GM12878 (cell line): ENCODE results near the gene PRKCZ. TPM values are rescaled to one million over a fixed set of nuclear protein-coding genes. Genes with fewer than 3 reads are reported as not detected.

Source experiments
- ATAC-seq: fragments of 200-7000 bp; cut with Tn5 transposase; 3 replicates; pipeline ENCODE4 v1.9.1; 2020; ENCODE audit warnings: mild to moderate bottlenecking, moderate library complexity
- BruUV-seq: library from RNA; stranded (reverse); fragments of 400-500 nt; replicated peaks from 2 replicates; lab custom pipeline; 2021; lab: Mats Ljungman, UMichigan
- CTCF ChIA-PET: fragments of 300-600 bp; sonication (Branson Sonifier 250); formaldehyde crosslinking; extraction: SDS; loops from one replicate; lab custom pipeline; 2021; ENCODE audit warnings: inconsistent platforms; lab: Yijun Ruan, JAX
- POLR2A ChIA-PET: fragments of 350-600 bp; formaldehyde crosslinking; extraction: SDS; loops from one replicate; lab custom pipeline; 2021; ENCODE audit warnings: inconsistent platforms; lab: Charles Lee
- RAD21 ChIA-PET: fragments of 300-600 bp; sonication (Branson Sonifier 250); formaldehyde crosslinking; loops from one replicate; lab custom pipeline; 2023; ENCODE audit warnings: antibody characterized with exemption; ENCODE audit not compliant: unreplicated experiment; lab: Charles Lee
- SMC1A ChIA-PET: fragments of 300-600 bp; sonication (Branson Sonifier 250); formaldehyde crosslinking; loops from one replicate; lab custom pipeline; 2023; ENCODE audit not compliant: unreplicated experiment, uncharacterized antibody; lab: Charles Lee
- DNase-seq: peaks from one replicate; pipeline ENCODE4 v3.0.0-alpha.2; 2011; ENCODE audit warnings: low read depth, low spot score
- FAIRE-seq: peaks from 3 replicates; lab custom pipeline; 2011; peaks lifted over from hg19 to GRCh38; lab: Jason Lieb, UNC
- H2AFZ ChIP-seq: 2 replicates; pipeline ENCODE4 v1.6.0; 2011; ENCODE audit warnings: low read depth, low read length, control low read depth; ENCODE audit not compliant: control insufficient read depth
- H3K27ac ChIP-seq: 2 replicates; pipeline ENCODE4 v1.5.1; 2011; ENCODE audit warnings: control low read depth; ENCODE audit not compliant: control insufficient read depth, insufficient read depth
- H3K27me3 ChIP-seq, 2 experiments: replicated peaks in 1 of 2; 2 replicates each; pipeline versions ENCODE4 v1.6.0 to v1.6.1; 2011; ENCODE audit warnings: low read length in 1 of 2; ENCODE audit not compliant: control insufficient read depth in 2 of 2, insufficient read depth in 2 of 2
- H3K36me3 ChIP-seq, 2 experiments: 2 replicates each; pipeline ENCODE4 v1.5.1; 2011; ENCODE audit warnings: low read length in 1 of 2; ENCODE audit not compliant: control insufficient read depth in 2 of 2, insufficient read depth in 2 of 2
- H3K4me1 ChIP-seq: 2 replicates; pipeline ENCODE4 v1.6.1; 2011; ENCODE audit warnings: mild to moderate bottlenecking, low read length, moderate library complexity, mixed read lengths; ENCODE audit not compliant: control insufficient read depth, insufficient read depth
- H3K4me2 ChIP-seq: 2 replicates; pipeline ENCODE4 v1.6.0; 2011; ENCODE audit warnings: control low read depth; ENCODE audit not compliant: control insufficient read depth, insufficient read depth
- H3K4me3 ChIP-seq: fragments of 200-600 bp; sonication (generic); 2 replicates; pipeline ENCODE4 v1.5.1; 2016
- H3K79me2 ChIP-seq: 2 replicates; pipeline ENCODE4 v1.6.0; 2011; ENCODE audit warnings: low read length; ENCODE audit not compliant: control insufficient read depth, insufficient read depth
- H3K9ac ChIP-seq: 2 replicates; pipeline ENCODE4 v1.8.0; 2011; ENCODE audit warnings: low read length, control low read depth, mixed read lengths; ENCODE audit not compliant: control insufficient read depth, insufficient read depth
- H3K9me3 ChIP-seq: replicated peaks from 3 replicates; pipeline ENCODE4 v1.5.1; 2011; ENCODE audit warnings: mild to moderate bottlenecking, low read length; ENCODE audit not compliant: control insufficient read depth, insufficient read depth
- H4K20me1 ChIP-seq: 2 replicates; pipeline ENCODE4 v1.6.0; 2011; ENCODE audit not compliant: control insufficient read depth, insufficient read depth
- BHLHE40 ChIP-seq, 2 experiments: fragments of 450-650 bp in 1 of 2; IDR thresholded peaks; 2 replicates each; pipeline ENCODE4 v1.6.1; 2011 to 2017; ENCODE audit warnings: low read depth in 2 of 2, borderline replicate concordance in 1 of 2, improper control_type of control experiment in 1 of 2, low read length in 1 of 2, mild to moderate bottlenecking in 1 of 2
- CHD2 ChIP-seq: IDR thresholded peaks from 2 replicates; pipeline ENCODE4 v1.6.1; 2011; ENCODE audit warnings: low read depth, low read length, improper control_type of control experiment, borderline replicate concordance
- EED ChIP-seq: sonication (generic); IDR thresholded peaks from 2 replicates; pipeline ENCODE4 v1.6.1; 2016; ENCODE audit warnings: antibody characterized with exemption, low read depth
- EP300 ChIP-seq, 2 experiments: fragments of 150-350 bp in 1 of 2; IDR thresholded peaks; 2 replicates each; pipeline ENCODE4 v1.6.1; 2011 to 2012; ENCODE audit warnings: low read depth in 2 of 2, low read length in 2 of 2, borderline replicate concordance in 1 of 2, improper control_type of control experiment in 1 of 2, inconsistent platforms in 1 of 2; ENCODE audit not compliant: control insufficient read depth in 1 of 2
- ESRRA ChIP-seq: IDR thresholded peaks from 2 replicates; pipeline ENCODE4 v1.6.1; 2012; ENCODE audit warnings: mild to moderate bottlenecking, low read length, improper control_type of control experiment
- FOXK2 ChIP-seq: fragments of 450-650 bp; IDR thresholded peaks from 2 replicates; pipeline ENCODE4 v1.6.1; 2017; ENCODE audit warnings: mild to moderate bottlenecking, moderate library complexity
- MYC ChIP-seq: IDR thresholded peaks from 2 replicates; pipeline ENCODE4 v1.6.1; 2011; ENCODE audit warnings: mild to moderate bottlenecking, low read length, moderate library complexity, inconsistent platforms; ENCODE audit not compliant: insufficient read depth, insufficient replicate concordance, insufficient read length, severe bottlenecking
- POLR2AphosphoS5 ChIP-seq: IDR thresholded peaks from 2 replicates; pipeline ENCODE4 v1.6.1; 2011; ENCODE audit warnings: mild to moderate bottlenecking, low read length, inconsistent platforms
- RELA ChIP-seq: fragments of 450-650 bp; IDR thresholded peaks from 2 replicates; pipeline ENCODE4 v1.8.0; 2014; ENCODE audit warnings: borderline replicate concordance; ENCODE audit not compliant: partially characterized antibody
- SRF ChIP-seq, 2 experiments: IDR thresholded peaks; 2 replicates each; pipeline ENCODE4 v1.6.1; 2011; ENCODE audit warnings: low read depth in 2 of 2, low read length in 2 of 2, mild to moderate bottlenecking in 1 of 2, moderate library complexity in 1 of 2
- TCF3 ChIP-seq: IDR thresholded peaks from 2 replicates; pipeline ENCODE4 v1.6.1; 2012; ENCODE audit warnings: low read depth, mild to moderate bottlenecking, low read length, borderline replicate concordance; ENCODE audit not compliant: insufficient read depth
- YY1 ChIP-seq: IDR thresholded peaks from 2 replicates; pipeline ENCODE4 v1.6.1; 2011; ENCODE audit warnings: low read depth, mild to moderate bottlenecking, low read length
- ZNF274 ChIP-seq: IDR thresholded peaks from one replicate; pipeline ENCODE4 v1.8.0; 2011; ENCODE audit not compliant: insufficient read length, insufficient read depth
- WGBS: methylation state at CpG from one replicate; pipeline ENCODE4 v1.1.6; 2016; ENCODE audit warnings: low lambda C conversion rate; ENCODE audit not compliant: insufficient replicate concordance, insufficient coverage; ENCODE audit errors: missing lambda C conversion rate; 5-methylcytosine and 5-hydroxymethylcytosine counted together
- in situ Hi-C: fragments of 300-500 bp; cut with MboI; formaldehyde crosslinking; loops from 9 replicates; pipeline ENCODE4 v1.14.3; 2018; ENCODE audit warnings: mixed read lengths
- intact Hi-C: fragments of 100-400 bp; cut with micrococcal nuclease; formaldehyde crosslinking; loops from one replicate; pipeline ENCODE4 v1.14.2; 2022; ENCODE audit not compliant: unreplicated experiment
- polyA plus RNA-seq, 11 experiments: library from polyadenylated mRNA; depleted of rRNA in 4 of 11; unstranded in 6 of 11; stranded (reverse) in 5 of 11; fragments of >200 nt; fragmentation: Nextera tagmentation in 4 of 11; fragmentation: Illumina TruSeq in 1 of 11; extraction: Ambion mirVana in 4 of 11; extraction: Trizol in 1 of 11; gene quantifications; 1 replicate in 1 of 11; 2 replicates in 10 of 11; pipeline versions ENCODE4 v1.2.1 to v1.2.3, GENCODE V29; 2011 to 2016; ENCODE audit warnings: inconsistent platforms in 2 of 11, missing spikeins in 2 of 11, low read depth in 1 of 11
- total RNA-seq, 4 experiments: library from RNA; depleted of rRNA in 3 of 4; stranded (reverse); fragments of >200 nt in 3 of 4; fragmentation: Illumina TruSeq in 1 of 4; extraction: Trizol in 1 of 4; gene quantifications; 2 replicates each; pipeline versions ENCODE4 v1.2.1 to v1.2.3, GENCODE V29; 2013 to 2021
- TF ChIP-seq, protein P1 (sequence below): IDR thresholded peaks from 2 replicates; pipeline ENCODE4 v1.6.1; 2011; ENCODE audit warnings: borderline replicate concordance, low read depth, mild to moderate bottlenecking, moderate library complexity, mixed read lengths, low read length; ENCODE audit not compliant: insufficient read depth; ENCODE audit errors: extremely low read length
- TF ChIP-seq, protein P2 (sequence below): fragments of 450-650 bp; IDR thresholded peaks from 2 replicates; pipeline ENCODE4 v1.6.1; 2016; ENCODE audit warnings: mild to moderate bottlenecking, moderate library complexity, borderline replicate concordance

PRKCZ gene
- total and polyA plus RNA-seq, 10 of the 15 experiments (the other 5 are each of a cell fraction or from before 2014, with no cell fraction given) = 0.05 to 1.9 (median 0.64) TPM; not detected in 1

DNA sequence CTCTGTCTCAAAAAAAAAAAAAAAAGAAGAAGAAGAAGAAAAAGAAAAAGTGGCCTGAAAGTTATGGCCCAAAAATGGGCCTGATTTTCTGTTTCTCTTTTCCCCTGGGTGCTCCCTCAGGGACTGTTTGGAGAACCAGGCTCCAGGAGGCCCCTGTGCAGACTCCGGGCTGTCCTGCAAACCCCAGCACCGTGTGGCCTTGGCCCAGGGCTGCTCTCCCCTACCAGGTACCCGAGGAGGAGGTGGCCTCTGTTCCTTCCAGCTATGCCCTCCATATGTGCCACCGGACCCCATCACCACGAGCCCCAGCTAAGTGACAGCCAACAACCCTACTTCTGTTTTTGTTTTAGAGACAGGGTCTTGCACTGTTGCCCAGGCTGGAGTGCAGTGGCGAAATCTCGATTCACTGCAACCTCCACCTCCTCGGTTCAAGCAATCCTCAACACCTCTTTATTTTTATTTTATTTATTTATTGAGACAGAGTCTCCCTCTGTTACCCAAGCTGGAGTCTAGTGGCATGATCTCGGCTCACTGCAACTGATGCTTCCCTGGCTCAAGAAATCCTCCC, 151.9 kb downstream of the PRKCZ start:
- no peak overlapping the region for H3K4me2 ChIP-seq

More for the DNA sequence above, 151.9 kb downstream of the PRKCZ start:
- DNase-seq (no peak), FAIRE-seq (no peak), ATAC-seq (no peak)
- H3K36me3 ChIP-seq = no peaks in the 10 kb centered on the region
- ChIA-PET SMC1A (interaction anchor here (0.9 kb wide), 1 partner anchor 180 kb away, joined by 3 read pairs; no protein-coding TSS in a partner anchor), CTCF (interaction anchor here (1.8 kb wide), 1 partner anchor 180 kb away, joined by 5 read pairs; no protein-coding TSS in a partner anchor), RAD21 (no interaction called here), POLR2A (interaction anchor here (0.8 kb wide), 1 partner anchor 8 kb away, joined by 4 read pairs; no protein-coding TSS in a partner anchor)
- intact Hi-C loops (no loop called here), in situ Hi-C loops (loop anchor here (10.0 kb wide), 1 partner anchor 323 kb away; the partner anchor contains the start of gene PANK4)
- H3K27me3 ChIP-seq = no peaks in the 10 kb centered on the region
- no peaks in the 10 kb centered on the region for H3K79me2 ChIP-seq
- H4K20me1 ChIP-seq = no peaks in the 10 kb centered on the region
- 30% methylated on average over 9 of the region's 9 CpGs for WGBS
- no peak overlapping the region for H3K27ac ChIP-seq
- TF ChIP-seq, protein P1, sequence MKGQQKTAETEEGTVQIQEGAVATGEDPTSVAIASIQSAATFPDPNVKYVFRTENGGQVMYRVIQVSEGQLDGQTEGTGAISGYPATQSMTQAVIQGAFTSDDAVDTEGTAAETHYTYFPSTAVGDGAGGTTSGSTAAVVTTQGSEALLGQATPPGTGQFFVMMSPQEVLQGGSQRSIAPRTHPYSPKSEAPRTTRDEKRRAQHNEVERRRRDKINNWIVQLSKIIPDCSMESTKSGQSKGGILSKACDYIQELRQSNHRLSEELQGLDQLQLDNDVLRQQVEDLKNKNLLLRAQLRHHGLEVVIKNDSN = no peak
- TF ChIP-seq, protein P2, sequence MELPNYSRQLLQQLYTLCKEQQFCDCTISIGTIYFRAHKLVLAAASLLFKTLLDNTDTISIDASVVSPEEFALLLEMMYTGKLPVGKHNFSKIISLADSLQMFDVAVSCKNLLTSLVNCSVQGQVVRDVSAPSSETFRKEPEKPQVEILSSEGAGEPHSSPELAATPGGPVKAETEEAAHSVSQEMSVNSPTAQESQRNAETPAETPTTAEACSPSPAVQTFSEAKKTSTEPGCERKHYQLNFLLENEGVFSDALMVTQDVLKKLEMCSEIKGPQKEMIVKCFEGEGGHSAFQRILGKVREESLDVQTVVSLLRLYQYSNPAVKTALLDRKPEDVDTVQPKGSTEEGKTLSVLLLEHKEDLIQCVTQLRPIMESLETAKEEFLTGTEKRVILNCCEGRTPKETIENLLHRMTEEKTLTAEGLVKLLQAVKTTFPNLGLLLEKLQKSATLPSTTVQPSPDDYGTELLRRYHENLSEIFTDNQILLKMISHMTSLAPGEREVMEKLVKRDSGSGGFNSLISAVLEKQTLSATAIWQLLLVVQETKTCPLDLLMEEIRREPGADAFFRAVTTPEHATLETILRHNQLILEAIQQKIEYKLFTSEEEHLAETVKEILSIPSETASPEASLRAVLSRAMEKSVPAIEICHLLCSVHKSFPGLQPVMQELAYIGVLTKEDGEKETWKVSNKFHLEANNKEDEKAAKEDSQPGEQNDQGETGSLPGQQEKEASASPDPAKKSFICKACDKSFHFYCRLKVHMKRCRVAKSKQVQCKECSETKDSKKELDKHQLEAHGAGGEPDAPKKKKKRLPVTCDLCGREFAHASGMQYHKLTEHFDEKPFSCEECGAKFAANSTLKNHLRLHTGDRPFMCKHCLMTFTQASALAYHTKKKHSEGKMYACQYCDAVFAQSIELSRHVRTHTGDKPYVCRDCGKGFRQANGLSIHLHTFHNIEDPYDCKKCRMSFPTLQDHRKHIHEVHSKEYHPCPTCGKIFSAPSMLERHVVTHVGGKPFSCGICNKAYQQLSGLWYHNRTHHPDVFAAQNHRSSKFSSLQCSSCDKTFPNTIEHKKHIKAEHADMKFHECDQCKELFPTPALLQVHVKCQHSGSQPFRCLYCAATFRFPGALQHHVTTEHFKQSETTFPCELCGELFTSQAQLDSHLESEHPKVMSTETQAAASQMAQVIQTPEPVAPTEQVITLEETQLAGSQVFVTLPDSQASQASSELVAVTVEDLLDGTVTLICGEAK = no peak
- TF ChIP-seq TCF3 (no peak), RELA (no peak), SRF (IDR thresholded peaks at IDR 0.05; ENCODE audit: low read depth in 2 of 2, low read length in 2 of 2) (no peak), EED (no peak), MYC (no peak), BHLHE40 (IDR thresholded peaks at IDR 0.05; ENCODE audit: borderline replicate concordance in 1 of 2, low read depth in 2 of 2, low read length in 1 of 2) (no peak), YY1 (no peak), ZNF274 (no peak), CHD2 (no peak), EP300 (IDR thresholded peaks at IDR 0.05; ENCODE audit: borderline replicate concordance in 1 of 2, control insufficient read depth in 1 of 2, low read depth in 2 of 2, low read length in 2 of 2) (no peak), ESRRA (no peak), FOXK2 (no peak), POLR2AphosphoS5 (no peak)
- no TSS peak for BruUV-seq
- H3K4me3 ChIP-seq = no peak overlapping the region
- no peak overlapping the region for H2AFZ ChIP-seq
- no peak overlapping the region for H3K9ac ChIP-seq
- H3K9me3 ChIP-seq = no peaks in the 10 kb centered on the region
- peaks cover 9% of the 10 kb centered on the region for H3K4me1 ChIP-seq
